GM23338 (cell line): ENCODE results near the gene CPAMD8. TPM values are rescaled to one million over a fixed set of nuclear protein-coding genes. Genes with fewer than 3 reads are reported as not detected.

Source experiments
- ATAC-seq: fragments of 200-7000 bp; cut with Tn5 transposase; 3 replicates; pipeline ENCODE4 v1.9.1; 2020
- DNase-seq: peaks from one replicate; pipeline ENCODE4 v3.0.0-alpha.2; 2015; ENCODE audit warnings: low spot score
- H2AFZ ChIP-seq: fragments of 200-600 bp; sonication (generic); 2 replicates; pipeline ENCODE4 v1.8.0; 2016; ENCODE audit warnings: antibody characterized with exemption, mild to moderate bottlenecking, moderate library complexity
- H3F3A ChIP-seq: fragments of 200-600 bp; sonication (generic); replicated peaks from 2 replicates; pipeline ENCODE4 v1.8.0; 2017; ENCODE audit warnings: antibody characterized with exemption, mixed run types, low read depth
- H3K27ac ChIP-seq: fragments of 200-600 bp; sonication (generic); 2 replicates; pipeline ENCODE4 v1.6.1; 2016; ENCODE audit warnings: low read depth
- H3K27me3 ChIP-seq: fragments of 200-600 bp; sonication (generic); 2 replicates; pipeline ENCODE4 v1.8.0; 2016; ENCODE audit warnings: mild to moderate bottlenecking, mixed run types, moderate library complexity; ENCODE audit not compliant: insufficient read depth
- H3K36me3 ChIP-seq: fragments of 200-600 bp; sonication (generic); 2 replicates; pipeline ENCODE4 v1.8.0; 2016; ENCODE audit warnings: mild to moderate bottlenecking; ENCODE audit not compliant: insufficient read depth
- H3K4me1 ChIP-seq: fragments of 200-600 bp; sonication (generic); 2 replicates; pipeline ENCODE4 v1.8.0; 2016; ENCODE audit warnings: mild to moderate bottlenecking, moderate library complexity; ENCODE audit not compliant: insufficient read depth
- H3K4me2 ChIP-seq: fragments of 200-600 bp; sonication (generic); 2 replicates; pipeline ENCODE4 v1.7.1; 2017; ENCODE audit warnings: mixed run types
- H3K4me3 ChIP-seq: fragments of 200-600 bp; sonication (generic); 2 replicates; pipeline ENCODE4 v1.6.1; 2016; ENCODE audit warnings: mixed run types
- H3K79me2 ChIP-seq: fragments of 200-600 bp; sonication (generic); replicated peaks from 2 replicates; pipeline ENCODE4 v1.8.0; 2017; ENCODE audit warnings: mild to moderate bottlenecking; ENCODE audit not compliant: insufficient read depth
- H3K9me2 ChIP-seq: fragments of 200-600 bp; sonication (generic); 2 replicates; pipeline ENCODE4 v1.8.0; 2017; ENCODE audit not compliant: insufficient read depth
- H4K20me1 ChIP-seq: fragments of 200-600 bp; sonication (generic); replicated peaks from 2 replicates; pipeline ENCODE4 v1.8.0; 2017; ENCODE audit warnings: mild to moderate bottlenecking; ENCODE audit not compliant: insufficient read depth
- H3K27ac Mint-ChIP-seq: 2 replicates; pipeline ENCODE4 v1.8.0; 2020; ENCODE audit warnings: inconsistent platforms, mild to moderate bottlenecking, moderate library complexity, mixed read lengths
- H3K27me3 Mint-ChIP-seq: 3 replicates; pipeline ENCODE4 v1.8.0; 2022; ENCODE audit warnings: low read depth, mild to moderate bottlenecking, moderate library complexity, mixed read lengths, inconsistent platforms; ENCODE audit not compliant: insufficient read depth, poor library complexity
- H3K36me3 Mint-ChIP-seq: 3 replicates; pipeline ENCODE4 v1.8.0; 2021; ENCODE audit warnings: low read depth, mild to moderate bottlenecking, inconsistent platforms, moderate library complexity, mixed read lengths
- H3K4me1 Mint-ChIP-seq: 3 replicates; pipeline ENCODE4 v1.8.0; 2020; ENCODE audit warnings: mild to moderate bottlenecking, inconsistent platforms, mixed read lengths
- H3K4me3 Mint-ChIP-seq: 3 replicates; pipeline ENCODE4 v1.8.0; 2021; ENCODE audit warnings: moderate library complexity, mild to moderate bottlenecking, inconsistent platforms, mixed read lengths
- H3K9me3 Mint-ChIP-seq: 3 replicates; pipeline ENCODE4 v1.8.0; 2020; ENCODE audit warnings: moderate library complexity, mild to moderate bottlenecking, inconsistent platforms, mixed read lengths
- EZH2phosphoT487 ChIP-seq: fragments of 200-600 bp; sonication (generic); IDR thresholded peaks from one replicate; pipeline ENCODE4 v1.8.1; 2018; ENCODE audit warnings: antibody characterized with exemption; ENCODE audit not compliant: unreplicated experiment
- NANOG ChIP-seq: IDR thresholded peaks from 2 replicates; pipeline ENCODE4 v1.6.1; 2016; ENCODE audit warnings: antibody characterized with exemption, borderline replicate concordance
- polyA plus RNA-seq: library from polyadenylated mRNA; unstranded; fragments of >200 nt; fragmentation: Nextera tagmentation; extraction: Ambion mirVana; gene quantifications from 2 replicates; pipeline ENCODE4 v1.2.1, GENCODE V29; 2016
- total RNA-seq: library from RNA; depleted of rRNA; stranded (reverse); fragments of >200 nt; shearing (Covaris generic); gene quantifications from 2 replicates; pipeline ENCODE4 v1.2.3, GENCODE V29; 2014
- TF ChIP-seq, protein P1 (sequence below): fragments of 250-450 bp; sonication (Bioruptor Pico); IDR thresholded peaks from 2 replicates; pipeline ENCODE4 v1.5.0; 2020; ENCODE audit warnings: mild to moderate bottlenecking, moderate library complexity
- TF ChIP-seq, protein P2 (sequence below): IDR thresholded peaks from one replicate; pipeline ENCODE4 v1.6.1; 2018; ENCODE audit warnings: antibody characterized with exemption; ENCODE audit not compliant: unreplicated experiment

Gene CPAMD8
- total and polyA plus RNA-seq, 2 experiments from 2014 or later = 4.4 to 11.8 TPM

DNA sequence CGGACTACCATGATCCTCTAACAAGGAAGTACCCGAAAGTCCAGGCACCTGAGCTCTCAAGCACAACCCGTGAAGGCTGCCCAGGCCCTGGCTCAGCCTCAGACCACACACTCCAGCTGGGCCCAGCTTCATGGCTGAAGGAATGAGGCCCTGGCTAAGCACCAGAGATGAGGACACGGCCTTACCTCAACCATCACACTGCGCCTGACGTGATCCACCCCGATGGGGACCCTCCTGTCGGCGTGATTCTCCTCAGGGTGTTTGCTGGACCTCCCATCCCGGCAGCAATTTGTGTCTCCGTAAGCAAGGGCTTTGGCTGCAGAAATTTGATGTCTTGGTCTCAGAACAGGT is 81.3 kb downstream of the CPAMD8 start:
- DNase-seq = no peak
- no peaks in the 10 kb centered on the region for H4K20me1 ChIP-seq
- peaks cover 17% of the 10 kb centered on the region for H3K9me3 Mint-ChIP-seq
- H3K4me3 Mint-ChIP-seq = no peak overlapping the region
- H2AFZ ChIP-seq = no peak overlapping the region
- ATAC-seq = no peak
- H3K4me3 ChIP-seq = no peak overlapping the region
- peaks cover 7% of the 10 kb centered on the region; the same call in 1 of the 2 replicates for H3F3A ChIP-seq
- peaks cover 15% of the 10 kb centered on the region for H3K36me3 Mint-ChIP-seq
- TF ChIP-seq NANOG (no peak), EZH2phosphoT487 (no peak)
- TF ChIP-seq, protein P1, sequence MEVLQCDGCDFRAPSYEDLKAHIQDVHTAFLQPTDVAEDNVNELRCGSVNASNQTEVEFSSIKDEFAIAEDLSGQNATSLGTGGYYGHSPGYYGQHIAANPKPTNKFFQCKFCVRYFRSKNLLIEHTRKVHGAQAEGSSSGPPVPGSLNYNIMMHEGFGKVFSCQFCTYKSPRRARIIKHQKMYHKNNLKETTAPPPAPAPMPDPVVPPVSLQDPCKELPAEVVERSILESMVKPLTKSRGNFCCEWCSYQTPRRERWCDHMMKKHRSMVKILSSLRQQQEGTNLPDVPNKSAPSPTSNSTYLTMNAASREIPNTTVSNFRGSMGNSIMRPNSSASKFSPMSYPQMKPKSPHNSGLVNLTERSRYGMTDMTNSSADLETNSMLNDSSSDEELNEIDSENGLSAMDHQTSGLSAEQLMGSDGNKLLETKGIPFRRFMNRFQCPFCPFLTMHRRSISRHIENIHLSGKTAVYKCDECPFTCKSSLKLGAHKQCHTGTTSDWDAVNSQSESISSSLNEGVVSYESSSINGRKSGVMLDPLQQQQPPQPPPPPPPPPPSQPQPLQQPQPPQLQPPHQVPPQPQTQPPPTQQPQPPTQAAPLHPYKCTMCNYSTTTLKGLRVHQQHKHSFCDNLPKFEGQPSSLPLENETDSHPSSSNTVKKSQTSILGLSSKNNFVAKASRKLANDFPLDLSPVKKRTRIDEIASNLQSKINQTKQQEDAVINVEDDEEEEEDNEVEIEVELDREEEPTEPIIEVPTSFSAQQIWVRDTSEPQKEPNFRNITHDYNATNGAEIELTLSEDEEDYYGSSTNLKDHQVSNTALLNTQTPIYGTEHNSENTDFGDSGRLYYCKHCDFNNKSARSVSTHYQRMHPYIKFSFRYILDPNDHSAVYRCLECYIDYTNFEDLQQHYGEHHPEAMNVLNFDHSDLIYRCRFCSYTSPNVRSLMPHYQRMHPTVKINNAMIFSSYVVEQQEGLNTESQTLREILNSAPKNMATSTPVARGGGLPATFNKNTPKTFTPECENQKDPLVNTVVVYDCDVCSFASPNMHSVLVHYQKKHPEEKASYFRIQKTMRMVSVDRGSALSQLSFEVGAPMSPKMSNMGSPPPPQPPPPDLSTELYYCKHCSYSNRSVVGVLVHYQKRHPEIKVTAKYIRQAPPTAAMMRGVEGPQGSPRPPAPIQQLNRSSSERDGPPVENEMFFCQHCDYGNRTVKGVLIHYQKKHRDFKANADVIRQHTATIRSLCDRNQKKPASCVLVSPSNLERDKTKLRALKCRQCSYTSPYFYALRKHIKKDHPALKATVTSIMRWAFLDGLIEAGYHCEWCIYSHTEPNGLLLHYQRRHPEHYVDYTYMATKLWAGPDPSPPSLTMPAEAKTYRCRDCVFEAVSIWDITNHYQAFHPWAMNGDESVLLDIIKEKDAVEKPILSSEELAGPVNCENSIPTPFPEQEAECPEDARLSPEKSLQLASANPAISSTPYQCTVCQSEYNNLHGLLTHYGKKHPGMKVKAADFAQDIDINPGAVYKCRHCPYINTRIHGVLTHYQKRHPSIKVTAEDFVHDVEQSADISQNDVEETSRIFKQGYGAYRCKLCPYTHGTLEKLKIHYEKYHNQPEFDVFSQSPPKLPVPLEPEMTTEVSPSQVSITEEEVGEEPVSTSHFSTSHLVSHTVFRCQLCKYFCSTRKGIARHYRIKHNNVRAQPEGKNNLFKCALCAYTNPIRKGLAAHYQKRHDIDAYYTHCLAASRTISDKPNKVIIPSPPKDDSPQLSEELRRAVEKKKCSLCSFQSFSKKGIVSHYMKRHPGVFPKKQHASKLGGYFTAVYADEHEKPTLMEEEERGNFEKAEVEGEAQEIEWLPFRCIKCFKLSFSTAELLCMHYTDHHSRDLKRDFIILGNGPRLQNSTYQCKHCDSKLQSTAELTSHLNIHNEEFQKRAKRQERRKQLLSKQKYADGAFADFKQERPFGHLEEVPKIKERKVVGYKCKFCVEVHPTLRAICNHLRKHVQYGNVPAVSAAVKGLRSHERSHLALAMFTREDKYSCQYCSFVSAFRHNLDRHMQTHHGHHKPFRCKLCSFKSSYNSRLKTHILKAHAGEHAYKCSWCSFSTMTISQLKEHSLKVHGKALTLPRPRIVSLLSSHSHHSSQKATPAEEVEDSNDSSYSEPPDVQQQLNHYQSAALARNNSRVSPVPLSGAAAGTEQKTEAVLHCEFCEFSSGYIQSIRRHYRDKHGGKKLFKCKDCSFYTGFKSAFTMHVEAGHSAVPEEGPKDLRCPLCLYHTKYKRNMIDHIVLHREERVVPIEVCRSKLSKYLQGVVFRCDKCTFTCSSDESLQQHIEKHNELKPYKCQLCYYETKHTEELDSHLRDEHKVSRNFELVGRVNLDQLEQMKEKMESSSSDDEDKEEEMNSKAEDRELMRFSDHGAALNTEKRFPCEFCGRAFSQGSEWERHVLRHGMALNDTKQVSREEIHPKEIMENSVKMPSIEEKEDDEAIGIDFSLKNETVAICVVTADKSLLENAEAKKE (CRISPR knock-in tag) = no peak
- TF ChIP-seq, protein P2, sequence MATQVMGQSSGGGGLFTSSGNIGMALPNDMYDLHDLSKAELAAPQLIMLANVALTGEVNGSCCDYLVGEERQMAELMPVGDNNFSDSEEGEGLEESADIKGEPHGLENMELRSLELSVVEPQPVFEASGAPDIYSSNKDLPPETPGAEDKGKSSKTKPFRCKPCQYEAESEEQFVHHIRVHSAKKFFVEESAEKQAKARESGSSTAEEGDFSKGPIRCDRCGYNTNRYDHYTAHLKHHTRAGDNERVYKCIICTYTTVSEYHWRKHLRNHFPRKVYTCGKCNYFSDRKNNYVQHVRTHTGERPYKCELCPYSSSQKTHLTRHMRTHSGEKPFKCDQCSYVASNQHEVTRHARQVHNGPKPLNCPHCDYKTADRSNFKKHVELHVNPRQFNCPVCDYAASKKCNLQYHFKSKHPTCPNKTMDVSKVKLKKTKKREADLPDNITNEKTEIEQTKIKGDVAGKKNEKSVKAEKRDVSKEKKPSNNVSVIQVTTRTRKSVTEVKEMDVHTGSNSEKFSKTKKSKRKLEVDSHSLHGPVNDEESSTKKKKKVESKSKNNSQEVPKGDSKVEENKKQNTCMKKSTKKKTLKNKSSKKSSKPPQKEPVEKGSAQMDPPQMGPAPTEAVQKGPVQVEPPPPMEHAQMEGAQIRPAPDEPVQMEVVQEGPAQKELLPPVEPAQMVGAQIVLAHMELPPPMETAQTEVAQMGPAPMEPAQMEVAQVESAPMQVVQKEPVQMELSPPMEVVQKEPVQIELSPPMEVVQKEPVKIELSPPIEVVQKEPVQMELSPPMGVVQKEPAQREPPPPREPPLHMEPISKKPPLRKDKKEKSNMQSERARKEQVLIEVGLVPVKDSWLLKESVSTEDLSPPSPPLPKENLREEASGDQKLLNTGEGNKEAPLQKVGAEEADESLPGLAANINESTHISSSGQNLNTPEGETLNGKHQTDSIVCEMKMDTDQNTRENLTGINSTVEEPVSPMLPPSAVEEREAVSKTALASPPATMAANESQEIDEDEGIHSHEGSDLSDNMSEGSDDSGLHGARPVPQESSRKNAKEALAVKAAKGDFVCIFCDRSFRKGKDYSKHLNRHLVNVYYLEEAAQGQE = no peak
- H3K4me1 Mint-ChIP-seq = no peaks in the 10 kb centered on the region
- peaks cover 9% of the 10 kb centered on the region for H3K27me3 Mint-ChIP-seq
- no peaks in the 10 kb centered on the region for H3K27me3 ChIP-seq
- H3K4me1 ChIP-seq = no peaks in the 10 kb centered on the region
- no peak overlapping the region for H3K4me2 ChIP-seq
- H3K27ac ChIP-seq = no peak overlapping the region
- H3K27ac Mint-ChIP-seq = no peak overlapping the region
- H3K79me2 ChIP-seq = no peaks in the 10 kb centered on the region
- H3K9me2 ChIP-seq = no peaks in the 10 kb centered on the region
- no peaks in the 10 kb centered on the region for H3K36me3 ChIP-seq
